GM19467 (cell line): ENCODE results near the gene HMGB4.

Source experiments
- ATAC-seq: cut with Tn5 transposase; IDR thresholded peaks from one replicate; pipeline ENCODE4 v1.9.1; 2021; ENCODE audit warnings: mild to moderate bottlenecking, moderate library complexity; ENCODE audit not compliant: unreplicated experiment

Gene HMGB4

DNA sequence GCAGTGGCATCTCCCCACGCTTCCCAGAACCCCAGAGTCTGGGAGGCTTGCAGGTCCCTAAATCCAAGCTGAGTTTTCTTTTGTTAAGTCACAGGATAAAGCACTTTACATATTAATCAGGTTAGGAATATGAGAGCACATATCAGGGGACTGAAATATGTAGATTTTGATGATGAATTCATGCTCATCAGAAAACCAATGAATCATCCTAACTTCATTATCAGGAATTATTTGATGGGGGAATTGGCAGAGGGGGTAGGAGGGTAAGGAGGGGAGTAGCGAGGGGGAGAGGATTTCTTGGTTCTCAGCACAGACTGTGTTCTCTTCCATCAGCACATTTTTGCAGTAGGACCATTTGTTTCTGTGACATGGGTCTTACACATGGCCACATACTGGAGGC is 32.1 kb downstream of the HMGB4 start:
- ATAC-seq, result no peak

DNA sequence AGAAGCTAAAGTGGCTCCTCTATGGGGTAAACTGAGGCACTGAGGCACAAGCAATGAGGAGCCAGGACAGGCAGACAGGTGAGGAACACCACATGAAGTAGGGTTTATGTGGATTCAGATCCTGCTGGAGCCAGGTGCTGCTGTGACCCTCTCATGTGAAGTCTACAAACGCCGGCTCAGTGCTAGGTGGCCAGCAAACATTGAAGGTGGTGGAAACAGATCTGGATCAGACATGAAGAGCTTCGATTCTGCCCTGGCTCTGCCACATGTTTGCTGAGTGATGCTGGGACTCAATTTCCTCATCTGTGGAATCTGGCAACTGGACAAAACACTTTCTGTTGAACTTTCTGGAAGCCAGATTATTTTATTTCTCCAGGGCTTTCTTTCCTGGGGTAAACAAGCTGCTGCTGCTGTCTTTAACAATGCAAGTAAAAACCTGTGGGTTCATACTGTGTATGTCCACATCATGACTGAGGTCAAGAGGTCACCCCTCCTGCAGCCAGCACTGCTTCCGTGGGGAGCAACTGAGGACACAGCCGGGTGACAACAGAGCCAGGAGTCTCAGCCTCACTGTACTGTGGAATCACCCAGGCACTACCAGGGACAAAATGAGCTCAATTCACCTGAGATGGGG is 33.3 kb downstream of the HMGB4 start:
- no peak for ATAC-seq

DNA sequence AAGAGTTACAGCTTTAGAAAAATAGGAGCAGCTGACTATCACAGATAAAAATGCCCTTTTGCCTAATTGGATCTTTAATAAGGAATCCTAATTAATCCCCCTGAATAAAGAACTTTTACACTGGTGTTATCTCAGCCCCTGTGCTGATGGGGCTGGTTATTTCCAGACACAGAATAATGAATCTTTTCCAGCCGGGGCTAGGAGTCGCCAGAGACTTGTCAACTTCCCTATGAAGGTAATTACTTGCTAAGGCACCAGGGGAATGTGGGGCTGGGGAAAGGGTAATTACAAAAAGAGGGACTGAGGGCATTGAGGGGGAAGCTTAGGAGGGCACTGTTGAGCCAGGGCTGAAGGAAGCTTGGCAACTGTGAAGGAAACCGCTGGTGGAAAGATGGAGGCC is 34.5 kb downstream of the HMGB4 start:
- ATAC-seq, result no peak

DNA sequence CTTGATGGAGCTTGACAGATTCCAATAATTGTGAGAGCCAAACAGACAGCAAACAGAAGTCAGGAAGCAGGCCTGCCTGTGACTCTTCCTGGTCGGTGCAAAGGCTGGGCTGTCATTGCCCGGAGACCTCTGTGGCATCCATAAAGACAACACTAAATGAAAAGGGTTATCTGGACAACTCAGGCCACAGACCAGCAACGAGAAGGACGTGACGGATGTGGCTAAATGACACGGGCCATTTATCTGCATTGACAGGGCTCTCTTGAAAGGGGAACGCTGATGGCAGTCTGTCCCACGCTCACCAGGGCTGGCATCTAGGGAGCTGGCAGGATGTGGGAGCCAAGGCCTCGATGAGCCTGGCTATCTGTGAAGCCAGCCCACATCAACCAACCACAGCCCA is 35.0 kb downstream of the HMGB4 start:
- ATAC-seq, result no peak

DNA sequence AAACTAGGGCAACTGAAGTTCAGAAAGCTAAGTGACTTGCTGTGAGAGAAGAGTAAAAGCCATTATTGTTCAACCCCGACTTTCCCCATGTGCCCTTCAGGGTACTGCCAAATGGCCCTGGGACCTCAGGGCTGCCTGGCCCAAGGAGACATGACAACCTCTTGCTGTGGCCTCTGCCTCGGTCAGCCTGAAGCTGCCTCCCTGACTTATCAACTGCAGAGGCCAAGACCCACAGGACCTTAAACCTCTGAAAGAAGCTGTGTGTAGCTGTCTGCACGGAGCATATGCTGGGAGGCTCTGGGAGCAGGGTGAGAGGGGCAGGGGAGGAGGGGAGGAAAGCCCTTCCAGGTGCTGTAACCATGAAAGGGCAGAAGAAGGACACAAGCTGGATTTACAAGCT is 35.9 kb downstream of the HMGB4 start:
- ATAC-seq, result no peak

DNA sequence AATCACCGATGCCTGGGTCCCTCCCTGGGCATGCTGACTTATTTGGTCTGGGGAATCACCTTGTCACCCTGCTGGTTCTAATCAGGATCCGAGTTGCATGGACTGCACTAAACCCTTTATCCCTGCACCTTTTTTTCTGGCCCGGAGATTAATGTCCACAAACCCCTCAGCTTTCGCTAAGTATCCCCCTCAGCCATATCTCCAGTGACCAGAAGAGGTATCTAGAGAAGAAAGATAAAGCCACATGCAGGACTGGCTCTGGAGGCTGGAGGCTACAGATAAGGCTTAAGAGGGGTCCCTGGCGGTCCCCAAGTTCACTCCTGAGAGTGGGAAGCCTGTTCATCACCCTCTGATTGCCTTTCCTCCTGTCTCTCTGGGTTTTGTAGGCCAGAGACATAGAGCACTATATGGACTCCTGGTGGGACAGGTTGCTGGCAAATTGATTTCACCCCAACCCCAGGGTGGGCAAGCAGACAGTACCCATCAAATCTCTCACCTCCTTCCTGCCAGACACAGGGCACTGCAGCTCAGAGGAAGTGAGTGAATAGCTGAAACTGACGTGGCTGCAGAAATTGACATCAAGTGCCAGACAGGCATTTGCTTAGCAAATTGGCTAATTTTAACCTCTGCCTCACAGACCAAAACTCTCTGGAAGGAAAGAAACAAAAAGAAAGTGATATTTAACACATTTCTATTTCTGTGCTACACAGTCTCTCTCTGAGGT is 38.8 kb downstream of the HMGB4 start:
- peak; percentile 81 for ATAC-seq

DNA sequence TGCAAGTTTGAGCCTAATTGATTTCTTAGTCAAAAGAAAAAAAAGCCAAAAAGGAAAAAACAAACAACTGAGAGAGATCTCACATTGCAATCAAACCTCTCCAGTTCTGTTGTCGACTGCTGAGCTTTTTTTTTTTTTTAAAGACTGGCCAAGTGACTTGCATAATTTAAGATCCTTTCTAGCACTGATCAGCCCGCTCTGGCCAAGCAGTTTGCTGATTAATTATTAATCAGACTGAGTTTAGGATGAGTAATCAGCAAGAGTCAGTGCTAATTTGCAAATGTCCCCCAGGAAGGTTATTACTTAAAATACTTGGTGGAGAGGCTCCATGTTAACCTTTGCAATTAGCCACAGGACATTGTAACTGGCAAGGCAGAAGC is 39.3 kb downstream of the HMGB4 start:
- peak; percentile 70 for ATAC-seq

DNA sequence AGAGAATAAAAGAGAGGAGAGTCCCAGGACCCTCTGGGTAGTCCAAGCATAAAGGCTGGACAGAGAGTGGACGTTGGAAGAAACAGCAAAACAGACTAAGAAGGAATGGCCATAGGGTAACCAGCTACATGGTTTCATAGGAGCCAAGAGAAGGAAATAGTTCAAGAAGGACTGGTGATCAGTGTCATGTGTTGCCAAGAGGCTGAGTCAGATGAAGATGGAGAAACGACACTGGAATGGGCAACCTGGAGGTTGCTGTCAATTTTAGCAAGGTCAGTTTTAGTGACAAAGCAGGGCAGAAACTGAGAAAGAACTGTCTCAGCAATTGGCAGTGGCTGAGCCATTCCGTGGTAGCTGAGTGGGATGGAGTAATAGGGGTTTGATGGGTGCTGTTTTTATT is 41.4 kb downstream of the HMGB4 start:
- ATAC-seq, result no peak

DNA sequence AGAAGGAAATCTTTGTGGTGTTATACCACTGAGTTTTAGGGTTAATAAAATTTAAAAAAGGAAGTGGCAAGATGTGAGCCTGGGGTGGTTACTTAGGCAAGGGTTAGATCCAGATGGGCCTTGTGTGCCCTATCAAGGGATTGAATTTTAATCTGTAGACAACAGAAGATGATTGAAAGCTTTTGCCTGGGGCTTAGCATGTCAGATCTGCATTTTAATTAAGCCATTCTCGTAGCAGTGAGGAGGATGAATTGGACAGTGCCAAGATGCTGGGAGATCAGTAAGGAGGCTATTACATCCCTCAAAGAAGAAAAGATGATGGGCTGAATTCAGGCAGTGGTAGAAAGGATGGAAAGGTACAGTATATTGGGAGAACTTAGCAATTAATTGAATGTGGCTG is 42.3 kb downstream of the HMGB4 start:
- ATAC-seq, result no peak

DNA sequence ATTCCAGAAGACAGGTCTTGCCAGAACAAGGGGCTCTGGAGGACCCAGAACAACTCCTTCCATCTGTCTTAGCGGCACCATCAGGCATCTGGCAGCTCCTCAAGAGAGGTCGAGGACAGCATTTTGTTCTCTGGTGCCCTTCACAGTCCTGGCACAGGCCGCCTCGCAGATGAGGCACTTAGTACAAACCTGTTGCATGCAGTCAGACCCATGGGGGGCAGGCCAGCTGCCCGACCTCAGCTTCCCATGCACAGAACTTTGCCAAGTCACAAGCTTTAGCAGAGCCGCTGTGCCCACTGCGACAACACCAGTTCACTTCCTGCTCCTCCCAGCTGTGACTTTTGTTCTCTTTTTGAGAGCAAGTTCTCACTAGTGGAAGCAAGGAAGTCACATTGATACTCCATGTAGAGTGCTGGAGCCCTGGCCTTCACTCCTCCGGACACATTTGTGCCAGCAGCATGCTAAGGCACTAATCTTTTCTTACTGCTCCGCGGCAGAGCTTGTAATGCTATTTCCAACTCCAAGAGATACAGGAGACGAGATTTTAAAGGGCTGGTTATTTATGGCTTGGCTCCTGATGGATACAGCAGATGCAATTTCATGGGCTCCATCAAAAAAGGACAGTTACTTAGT is 44.6 kb downstream of the HMGB4 start:
- no peak for ATAC-seq
